Ishikawa (cell line): ENCODE data around the gene NOS1AP.

Source experiments
- CEBPB ChIP-seq: IDR thresholded peaks from 2 replicates; pipeline ENCODE4 v1.6.1; 2012
- MAX ChIP-seq: IDR thresholded peaks from 2 replicates; pipeline ENCODE4 v1.6.1; 2012
- RAD21 ChIP-seq: IDR thresholded peaks from 2 replicates; pipeline ENCODE4 v1.6.1; 2012; ENCODE audit warnings: low read depth
- TF ChIP-seq, protein P1 (sequence below): IDR thresholded peaks from 2 replicates; pipeline ENCODE4 v1.6.1; 2012; ENCODE audit warnings: low read depth, mild to moderate bottlenecking

GRCh38 chr1:162217706-162218105 is 148.2 kb downstream of the NOS1AP start:
- TF ChIP-seq RAD21, result no peak
- TF ChIP-seq, protein P1, sequence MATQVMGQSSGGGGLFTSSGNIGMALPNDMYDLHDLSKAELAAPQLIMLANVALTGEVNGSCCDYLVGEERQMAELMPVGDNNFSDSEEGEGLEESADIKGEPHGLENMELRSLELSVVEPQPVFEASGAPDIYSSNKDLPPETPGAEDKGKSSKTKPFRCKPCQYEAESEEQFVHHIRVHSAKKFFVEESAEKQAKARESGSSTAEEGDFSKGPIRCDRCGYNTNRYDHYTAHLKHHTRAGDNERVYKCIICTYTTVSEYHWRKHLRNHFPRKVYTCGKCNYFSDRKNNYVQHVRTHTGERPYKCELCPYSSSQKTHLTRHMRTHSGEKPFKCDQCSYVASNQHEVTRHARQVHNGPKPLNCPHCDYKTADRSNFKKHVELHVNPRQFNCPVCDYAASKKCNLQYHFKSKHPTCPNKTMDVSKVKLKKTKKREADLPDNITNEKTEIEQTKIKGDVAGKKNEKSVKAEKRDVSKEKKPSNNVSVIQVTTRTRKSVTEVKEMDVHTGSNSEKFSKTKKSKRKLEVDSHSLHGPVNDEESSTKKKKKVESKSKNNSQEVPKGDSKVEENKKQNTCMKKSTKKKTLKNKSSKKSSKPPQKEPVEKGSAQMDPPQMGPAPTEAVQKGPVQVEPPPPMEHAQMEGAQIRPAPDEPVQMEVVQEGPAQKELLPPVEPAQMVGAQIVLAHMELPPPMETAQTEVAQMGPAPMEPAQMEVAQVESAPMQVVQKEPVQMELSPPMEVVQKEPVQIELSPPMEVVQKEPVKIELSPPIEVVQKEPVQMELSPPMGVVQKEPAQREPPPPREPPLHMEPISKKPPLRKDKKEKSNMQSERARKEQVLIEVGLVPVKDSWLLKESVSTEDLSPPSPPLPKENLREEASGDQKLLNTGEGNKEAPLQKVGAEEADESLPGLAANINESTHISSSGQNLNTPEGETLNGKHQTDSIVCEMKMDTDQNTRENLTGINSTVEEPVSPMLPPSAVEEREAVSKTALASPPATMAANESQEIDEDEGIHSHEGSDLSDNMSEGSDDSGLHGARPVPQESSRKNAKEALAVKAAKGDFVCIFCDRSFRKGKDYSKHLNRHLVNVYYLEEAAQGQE, result no peak
- no peak for TF ChIP-seq CEBPB
- TF ChIP-seq MAX, result no peak
